ENCODE measurements around the gene DIDO1. TPM values are rescaled to one million over a fixed set of nuclear protein-coding genes. Genes with fewer than 3 reads are reported as not detected.

The DIDO1 gene
- total and polyA plus RNA-seq, 2 of the 13 experiments (the other 11 are each of a cell fraction or from before 2014, with no cell fraction given), result 75.0 to 75.1 TPM

GRCh38 chr20:62937268-62938104 lies 11.2 kb upstream of the DIDO1 start (continued):
- TF ChIP-seq PRMT3 (CRISPR knock-in tag; IDR thresholded peaks at IDR 0.05; ENCODE audit: borderline replicate concordance, low read depth) (no peak), ZC3H13 (CRISPR knock-in tag; IDR thresholded peaks at IDR 0.05) (peak; percentile 96), HOXA5 (CRISPR knock-in tag; IDR thresholded peaks at IDR 0.05) (peak; percentile 98), KMT2A (CRISPR knock-in tag; IDR thresholded peaks at IDR 0.05) (peak; percentile 99), FOXO1 (CRISPR knock-in tag; IDR thresholded peaks at IDR 0.05) (peak; percentile 83), ZFP36L1 (CRISPR knock-in tag; IDR thresholded peaks at IDR 0.05) (no peak; the same call in 1 of the 2 replicates), SATB2 (CRISPR knock-in tag; IDR thresholded peaks at IDR 0.05) (0 out of 2 replicates have a peak, but pooled peaks have one; percentile 71), EZH2 (conservative IDR thresholded peaks at IDR 0.05; ENCODE audit: low read depth, low read length) (no peak), NR1H2 (CRISPR knock-in tag; IDR thresholded peaks at IDR 0.05; ENCODE audit: borderline replicate concordance, low read depth) (peak; percentile 71), ZNF484 (CRISPR knock-in tag; IDR thresholded peaks at IDR 0.05; ENCODE audit: borderline replicate concordance, low read depth) (0 out of 2 replicates have a peak, but pooled peaks have one; percentile 1), ZBTB33 (CRISPR knock-in tag; IDR thresholded peaks at IDR 0.05) (peak; percentile 73), USF2 (IDR thresholded peaks at IDR 0.05; ENCODE audit: low read depth, low read length) (no peak), USF2 (CRISPR knock-in tag; IDR thresholded peaks at IDR 0.05; ENCODE audit: borderline replicate concordance) (0 out of 2 replicates have a peak, but pooled peaks have one; percentile 53), ZSCAN29 (CRISPR knock-in tag; conservative IDR thresholded peaks at IDR 0.05) (peak; percentile 95), ZNF12 (CRISPR knock-in tag; IDR thresholded peaks at IDR 0.05) (peak; percentile 73; the same call in 1 of the 2 replicates), ZFP36 (IDR thresholded peaks at IDR 0.05; ENCODE audit: borderline replicate concordance, low read depth, low read length, partially characterized antibody) (no peak), RFX1 (IDR thresholded peaks at IDR 0.05) (no peak), KAT2B (IDR thresholded peaks at IDR 0.05; ENCODE audit: borderline replicate concordance, low read depth, low read length) (no peak), ZSCAN22 (CRISPR knock-in tag; IDR thresholded peaks at IDR 0.05) (peak; percentile 90), ZBTB3 (CRISPR knock-in tag; IDR thresholded peaks at IDR 0.05; ENCODE audit: borderline replicate concordance, low read depth) (no peak), SKI (IDR thresholded peaks at IDR 0.05; ENCODE audit: partially characterized antibody) (peak; percentile 47), PHF20 (CRISPR knock-in tag; IDR thresholded peaks at IDR 0.05) (peak; percentile 94), HDAC1 (CRISPR knock-in tag; IDR thresholded peaks at IDR 0.05) (peak; percentile 99), ZNF597 (CRISPR knock-in tag; IDR thresholded peaks at IDR 0.05) (no peak), ZNF747 (CRISPR knock-in tag; IDR thresholded peaks at IDR 0.05; ENCODE audit: borderline replicate concordance) (peak; percentile 96; the same call in 1 of the 2 replicates), KLF13 (CRISPR knock-in tag; IDR thresholded peaks at IDR 0.05) (peak; percentile 52; the same call in 1 of the 2 replicates)

Data from HepG2 (cell line).